GM23338 (cell line): ENCODE data around the gene GPRC5D.

Experiments used
- CREB1 ChIP-seq: fragments of 250-450 bp; sonication (Bioruptor Pico); IDR thresholded peaks from 2 replicates; pipeline ENCODE4 v1.5.0; 2020; ENCODE audit warnings: low read depth, mild to moderate bottlenecking, moderate library complexity
- CTCF ChIP-seq, 2 experiments: fragments of 200-600 bp in 1 of 2; sonication (generic) in 1 of 2; conservative IDR thresholded peaks; 2 replicates each; pipeline versions ENCODE4 v1.5.1 to v1.6.1; 2016 to 2017; ENCODE audit warnings: antibody characterized with exemption in 2 of 2, low read depth in 2 of 2, mild to moderate bottlenecking in 2 of 2, moderate library complexity in 1 of 2
- EZH2 ChIP-seq: fragments of 200-600 bp; sonication (generic); IDR thresholded peaks from one replicate; pipeline ENCODE4 v1.8.0; 2017; ENCODE audit warnings: antibody characterized with exemption, mild to moderate bottlenecking, low read depth; ENCODE audit not compliant: unreplicated experiment
- EZH2phosphoT487 ChIP-seq: fragments of 200-600 bp; sonication (generic); IDR thresholded peaks from one replicate; pipeline ENCODE4 v1.8.1; 2018; ENCODE audit warnings: antibody characterized with exemption; ENCODE audit not compliant: unreplicated experiment
- JUNB ChIP-seq: IDR thresholded peaks from one replicate; pipeline ENCODE4 v1.6.1; 2016; ENCODE audit warnings: antibody characterized with exemption; ENCODE audit not compliant: unreplicated experiment
- POLR2AphosphoS5 ChIP-seq: IDR thresholded peaks from 2 replicates; pipeline ENCODE4 v1.6.1; 2016; ENCODE audit warnings: antibody characterized with exemption, low read depth
- REST ChIP-seq: IDR thresholded peaks from one replicate; pipeline ENCODE4 v1.6.1; 2018; ENCODE audit warnings: antibody characterized with exemption; ENCODE audit not compliant: unreplicated experiment
- STAT1 ChIP-seq: IDR thresholded peaks from one replicate; pipeline ENCODE4 v1.6.1; 2016; ENCODE audit warnings: antibody characterized with exemption; ENCODE audit not compliant: unreplicated experiment
- ZNF114 ChIP-seq: fragments of 250-450 bp; sonication (Bioruptor Pico); IDR thresholded peaks from 2 replicates; pipeline ENCODE4 v1.5.0; 2020; ENCODE audit warnings: mild to moderate bottlenecking, moderate library complexity

DNA sequence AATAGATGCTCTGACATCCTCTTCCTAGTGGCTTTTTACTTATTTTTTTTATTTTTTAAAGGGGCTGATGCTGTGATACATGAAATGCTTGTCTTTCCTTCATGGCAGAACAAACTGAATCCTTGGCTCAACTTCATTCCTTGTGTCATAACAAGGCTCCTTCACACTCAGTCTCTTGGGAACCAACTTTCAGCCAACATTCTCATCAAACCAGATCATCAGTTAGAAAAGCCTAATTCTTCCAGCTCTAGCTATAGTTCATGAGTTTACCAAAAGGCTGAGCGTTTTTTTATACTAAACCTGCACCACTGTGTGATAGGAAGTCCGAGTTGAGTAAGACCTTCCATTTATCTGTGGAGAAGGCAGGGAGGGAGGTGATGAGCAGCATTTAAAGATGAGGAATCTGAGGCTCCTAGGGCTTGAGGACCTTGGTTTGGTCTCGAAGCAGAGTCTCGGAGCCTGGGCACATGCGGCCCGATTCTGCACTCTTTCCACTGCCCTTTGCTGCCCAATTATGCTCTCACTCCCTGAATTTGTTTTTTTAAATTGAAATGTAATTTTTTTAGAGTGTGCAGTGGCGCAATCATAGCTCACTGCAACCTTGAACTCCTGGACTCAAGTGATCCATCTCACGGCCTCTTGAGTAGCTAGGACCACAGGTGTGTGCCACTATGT is 8.2 kb downstream of the GPRC5D start:
- TF ChIP-seq CTCF (conservative IDR thresholded peaks at IDR 0.05; ENCODE audit: low read depth in 2 of 2) (no peak), EZH2 (no peak), POLR2AphosphoS5 (no peak), REST (no peak), JUNB (no peak), ZNF114 (no peak), EZH2phosphoT487 (no peak), STAT1 (no peak), CREB1 (CRISPR knock-in tag) (no peak)
